Measurements from ENCODE around the gene CPT1B.
A peak's percentile ranks its signal among the peaks of the same experiment; 100 is the strongest.

CPT1B gene

GRCh38 chr22:50530877-50531545 is 47.2 kb downstream of the CPT1B start:
- Histone ChIP-seq H3K9me3 (ENCODE audit: control insufficient read depth, low read length) (no peaks in the 10 kb centered on the region), H3K4me3 (ENCODE audit: extremely low read depth, insufficient read depth, low read length, poor library complexity, severe bottlenecking) (peak overlapping the region; percentile 44), H3K36me3 (ENCODE audit: control insufficient read depth, insufficient read depth, low read length) (no peaks in the 10 kb centered on the region), H3K27ac (ENCODE audit: low read depth, low read length, severe bottlenecking) (no peak overlapping the region), H3K4me1 (ENCODE audit: control insufficient read depth, insufficient read depth, low read length, poor library complexity, severe bottlenecking) (peaks cover 6% of the 10 kb centered on the region)
- 13 to 16% methylated on average over 42 to 48 of the region's 53 CpGs for WGBS, 2 experiments (ENCODE audit: insufficient coverage in 2 of 2)

GRCh38 chr22:50530580-50530876 is 47.7 kb downstream of the CPT1B start:
- Histone ChIP-seq H3K4me1 (ENCODE audit: control insufficient read depth, insufficient read depth, low read length, poor library complexity, severe bottlenecking) (peaks cover 6% of the 10 kb centered on the region), H3K4me3 (ENCODE audit: extremely low read depth, insufficient read depth, low read length, poor library complexity, severe bottlenecking) (peak overlapping the region; percentile 44), H3K9me3 (ENCODE audit: control insufficient read depth, low read length) (no peaks in the 10 kb centered on the region), H3K36me3 (ENCODE audit: control insufficient read depth, insufficient read depth, low read length) (no peaks in the 10 kb centered on the region), H3K27ac (ENCODE audit: low read depth, low read length, severe bottlenecking) (no peak overlapping the region)
- WGBS, 2 experiments (ENCODE audit: insufficient coverage in 2 of 2), result 10 to 12% methylated on average over 10 to 15 of the region's 21 CpGs

GRCh38 chr22:50529897-50530579 is 48.2 kb downstream of the CPT1B start, which contains the start of gene TYMP:
TYMP (minus strand) TSS chr22:50530012; CDS start chr22:50529709, 303 bp downstream.
- Histone ChIP-seq H3K36me3 (ENCODE audit: control insufficient read depth, insufficient read depth, low read length) (no peaks in the 10 kb centered on the region), H3K4me3 (ENCODE audit: extremely low read depth, insufficient read depth, low read length, poor library complexity, severe bottlenecking) (peak within 1 kb of the TSS; percentile 44), H3K27ac (ENCODE audit: low read depth, low read length, severe bottlenecking) (no peak within 1 kb of the TSS), H3K4me1 (ENCODE audit: control insufficient read depth, insufficient read depth, low read length, poor library complexity, severe bottlenecking) (peaks cover 6% of the 10 kb centered on the region), H3K9me3 (ENCODE audit: control insufficient read depth, low read length) (no peaks in the 10 kb centered on the region)
- 6% methylated on average over 76 to 90 of the region's 92 CpGs for WGBS, 2 experiments (ENCODE audit: insufficient coverage in 2 of 2)

GRCh38 chr22:50529416-50529896 is 48.8 kb downstream of the CPT1B start:
- H3K27ac ChIP-seq (ENCODE audit: low read depth, low read length, severe bottlenecking), result no peak overlapping the region
- H3K36me3 ChIP-seq (ENCODE audit: control insufficient read depth, insufficient read depth, low read length), result peaks cover 3% of the 10 kb centered on the region
- 29 to 34% methylated on average over 36 to 50 of the region's 50 CpGs for WGBS, 2 experiments (ENCODE audit: insufficient coverage in 2 of 2)
- H3K4me3 ChIP-seq (ENCODE audit: extremely low read depth, insufficient read depth, low read length, poor library complexity, severe bottlenecking), result no peak overlapping the region
- no peaks in the 10 kb centered on the region for H3K9me3 ChIP-seq (ENCODE audit: control insufficient read depth, low read length)
- H3K4me1 ChIP-seq (ENCODE audit: control insufficient read depth, insufficient read depth, low read length, poor library complexity, severe bottlenecking), result peaks cover 7% of the 10 kb centered on the region

- Histone ChIP-seq H3K9me3 (ENCODE audit: control insufficient read depth, low read length) (no peaks in the 10 kb centered on the region), H3K36me3 (ENCODE audit: control insufficient read depth, insufficient read depth, low read length) (peaks cover 3% of the 10 kb centered on the region), H3K4me3 (ENCODE audit: extremely low read depth, insufficient read depth, low read length, poor library complexity, severe bottlenecking) (no peak overlapping the region), H3K27ac (ENCODE audit: low read depth, low read length, severe bottlenecking) (no peak overlapping the region), H3K4me1 (ENCODE audit: control insufficient read depth, insufficient read depth, low read length, poor library complexity, severe bottlenecking) (peaks cover 13% of the 10 kb centered on the region)
- 84 to 87% methylated on average over 14 to 15 of the region's 15 CpGs for WGBS, 2 experiments (ENCODE audit: insufficient coverage in 2 of 2)
Observed at GRCh38 chr22:50528682-50529415, 49.4 kb downstream of the CPT1B start.

- Histone ChIP-seq H3K4me1 (ENCODE audit: control insufficient read depth, insufficient read depth, low read length, poor library complexity, severe bottlenecking) (peaks cover 14% of the 10 kb centered on the region), H3K9me3 (ENCODE audit: control insufficient read depth, low read length) (no peaks in the 10 kb centered on the region), H3K4me3 (ENCODE audit: extremely low read depth, insufficient read depth, low read length, poor library complexity, severe bottlenecking) (no peak overlapping the region), H3K27ac (ENCODE audit: low read depth, low read length, severe bottlenecking) (no peak overlapping the region), H3K36me3 (ENCODE audit: control insufficient read depth, insufficient read depth, low read length) (peaks cover 9% of the 10 kb centered on the region)
- WGBS, 2 experiments (ENCODE audit: insufficient coverage in 2 of 2), result 92 to 93% methylated on average over 15 to 18 of the region's 18 CpGs
Observed at GRCh38 chr22:50527921-50528681, 50.1 kb downstream of the CPT1B start.

- Histone ChIP-seq H3K4me3 (ENCODE audit: extremely low read depth, insufficient read depth, low read length, poor library complexity, severe bottlenecking) (peak overlapping the region; percentile 70), H3K9me3 (ENCODE audit: control insufficient read depth, low read length) (no peaks in the 10 kb centered on the region), H3K27ac (ENCODE audit: low read depth, low read length, severe bottlenecking) (peak overlapping the region; percentile 84), H3K4me1 (ENCODE audit: control insufficient read depth, insufficient read depth, low read length, poor library complexity, severe bottlenecking) (peaks cover 14% of the 10 kb centered on the region), H3K36me3 (ENCODE audit: control insufficient read depth, insufficient read depth, low read length) (peaks cover 19% of the 10 kb centered on the region)
- WGBS, 2 experiments (ENCODE audit: insufficient coverage in 2 of 2), result 55% methylated on average over 28 to 29 of the region's 29 CpGs
Observed at GRCh38 chr22:50526834-50527801, 51.1 kb downstream of the CPT1B start.

GRCh38 chr22:50526108-50526833 is 52.0 kb downstream of the CPT1B start:
- H3K27ac ChIP-seq (ENCODE audit: low read depth, low read length, severe bottlenecking), result peak overlapping the region; percentile 84
- no peaks in the 10 kb centered on the region for H3K9me3 ChIP-seq (ENCODE audit: control insufficient read depth, low read length)
- WGBS, 2 experiments (ENCODE audit: insufficient coverage in 2 of 2), result 1 to 3% methylated on average over 44 to 74 of the region's 77 CpGs
- peaks cover 12% of the 10 kb centered on the region for H3K4me1 ChIP-seq (ENCODE audit: control insufficient read depth, insufficient read depth, low read length, poor library complexity, severe bottlenecking)
- H3K4me3 ChIP-seq (ENCODE audit: extremely low read depth, insufficient read depth, low read length, poor library complexity, severe bottlenecking), result peak overlapping the region; percentile 70
- H3K36me3 ChIP-seq (ENCODE audit: control insufficient read depth, insufficient read depth, low read length), result peaks cover 27% of the 10 kb centered on the region

- H3K9me3 ChIP-seq (ENCODE audit: control insufficient read depth, low read length), result no peaks in the 10 kb centered on the region
- H3K27ac ChIP-seq (ENCODE audit: low read depth, low read length, severe bottlenecking), result peak overlapping the region; percentile 84
- H3K4me1 ChIP-seq (ENCODE audit: control insufficient read depth, insufficient read depth, low read length, poor library complexity, severe bottlenecking), result peaks cover 8% of the 10 kb centered on the region
- 0 to 3% methylated on average over 7 to 33 of the region's 33 CpGs for WGBS, 2 experiments (ENCODE audit: insufficient coverage in 2 of 2)
- peak overlapping the region; percentile 70 for H3K4me3 ChIP-seq (ENCODE audit: extremely low read depth, insufficient read depth, low read length, poor library complexity, severe bottlenecking)
- H3K36me3 ChIP-seq (ENCODE audit: control insufficient read depth, insufficient read depth, low read length), result peaks cover 32% of the 10 kb centered on the region
Observed at GRCh38 chr22:50525858-50526107, 52.4 kb downstream of the CPT1B start.
